Stimulated activated CD8-positive, alpha-beta memory T cell treated with anti-CD3 and anti-CD28 coated beads, Interleukin-4, amount 100 ng/mL, for 4 hours (primary cell): ENCODE measurements around the gene SPON2.

Experiments used
- DNase-seq, 2 donors: peaks; one replicate each; pipeline ENCODE4 v3.0.0-alpha.2; 2020; ENCODE audit warnings: low read depth in 2 of 2, low spot score in 1 of 2

Gene SPON2

DNA sequence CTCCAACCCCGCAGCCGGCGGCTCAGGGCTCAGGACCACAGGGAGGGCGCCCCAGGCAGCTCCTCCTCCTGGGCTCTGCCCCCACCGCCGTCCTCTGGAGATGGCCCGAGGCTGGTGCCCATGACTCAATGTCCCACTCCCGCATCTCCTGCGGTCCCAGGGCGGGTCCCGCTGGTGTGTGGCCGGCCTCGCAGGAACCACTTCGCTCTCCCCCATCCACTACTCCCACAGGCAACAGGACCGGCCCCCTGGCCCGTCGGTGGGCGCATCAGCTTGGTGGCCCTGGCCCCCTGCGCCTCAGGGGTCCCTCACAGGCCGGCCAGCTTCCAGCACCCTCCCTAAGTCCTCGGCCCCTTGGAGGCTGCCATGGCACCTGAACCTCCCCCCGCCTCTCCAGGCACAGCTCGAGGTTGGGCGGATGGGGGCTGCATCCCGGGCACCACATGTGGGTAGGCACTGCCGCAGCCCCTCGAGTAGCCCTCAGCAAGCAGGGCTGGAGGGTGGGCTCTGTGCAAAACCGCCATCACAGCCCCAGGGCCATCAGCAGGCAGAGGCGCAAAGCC, 22.8 kb upstream of the SPON2 start:
- DNase-seq = no peak

GRCh38 chr4:1194010-1194900, 21.9 kb upstream of the SPON2 start:
- no peak for DNase-seq

- no peak for DNase-seq
Measured at GRCh38 chr4:1193206-1194009, 21.0 kb upstream of the SPON2 start.

DNA sequence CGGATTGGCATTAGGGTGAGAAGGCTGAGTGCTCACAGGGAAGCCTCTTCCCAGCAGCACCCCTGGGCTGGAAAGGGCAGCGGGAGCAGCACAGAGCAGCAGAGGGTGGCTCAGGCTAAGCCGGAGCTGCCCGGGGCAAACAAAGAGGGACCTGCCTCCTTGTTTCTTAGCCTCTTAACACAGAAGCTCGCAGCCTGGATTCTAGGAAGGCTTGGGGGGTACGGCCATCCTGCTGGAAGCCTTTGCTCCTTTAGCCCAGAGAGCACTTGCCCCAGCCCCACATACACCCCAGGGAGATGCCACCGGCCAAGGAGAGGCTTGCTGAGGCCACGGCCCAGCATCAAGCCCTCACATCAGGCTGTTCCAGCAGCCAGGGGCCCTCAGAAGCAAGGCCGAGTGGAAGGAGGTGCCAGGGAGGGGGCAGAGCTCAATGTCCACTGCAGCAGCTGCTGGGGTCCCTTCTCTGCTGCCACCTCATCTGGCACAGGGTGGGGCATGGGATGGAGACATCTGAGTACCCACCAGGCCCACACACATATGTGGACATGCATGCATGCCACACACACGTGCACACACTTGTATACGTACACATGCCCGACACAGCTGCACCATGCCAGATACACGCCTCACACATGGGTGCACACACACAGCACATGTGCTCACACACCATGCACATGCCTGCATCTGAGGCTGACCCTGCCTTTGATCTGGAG, 20.3 kb upstream of the SPON2 start:
- DNase-seq = no peak

GRCh38 chr4:1192091-1192492, 19.7 kb upstream of the SPON2 start:
- DNase-seq = no peak

GRCh38 chr4:1191621-1192020, 19.2 kb upstream of the SPON2 start:
- DNase-seq = no peak

GRCh38 chr4:1187182-1187581, 14.8 kb upstream of the SPON2 start:
- no peak for DNase-seq

- no peak for DNase-seq
Measured at GRCh38 chr4:1183985-1184773, 11.8 kb upstream of the SPON2 start.

GRCh38 chr4:1182313-1182712, 9.9 kb upstream of the SPON2 start:
- no peak for DNase-seq

DNA sequence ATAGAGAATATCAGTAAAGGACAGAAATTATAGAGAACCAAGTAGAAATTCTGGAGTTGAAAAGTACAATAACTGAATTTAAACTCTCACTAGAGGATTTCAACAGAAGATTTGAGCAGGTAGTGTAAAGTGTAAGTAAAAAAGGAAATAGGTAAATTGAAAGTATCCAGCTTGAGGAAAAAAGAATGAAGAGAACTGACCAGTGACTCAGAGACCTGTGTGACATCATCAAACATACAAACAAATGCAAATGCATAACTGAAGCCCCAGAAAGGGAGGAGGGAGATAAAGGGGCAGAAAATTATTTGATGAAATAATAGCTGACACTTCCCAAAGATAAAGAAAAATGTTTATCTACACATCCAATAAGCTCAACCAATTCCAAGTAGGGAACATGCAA, 8.3 kb upstream of the SPON2 start:
- no peak for DNase-seq

DNA sequence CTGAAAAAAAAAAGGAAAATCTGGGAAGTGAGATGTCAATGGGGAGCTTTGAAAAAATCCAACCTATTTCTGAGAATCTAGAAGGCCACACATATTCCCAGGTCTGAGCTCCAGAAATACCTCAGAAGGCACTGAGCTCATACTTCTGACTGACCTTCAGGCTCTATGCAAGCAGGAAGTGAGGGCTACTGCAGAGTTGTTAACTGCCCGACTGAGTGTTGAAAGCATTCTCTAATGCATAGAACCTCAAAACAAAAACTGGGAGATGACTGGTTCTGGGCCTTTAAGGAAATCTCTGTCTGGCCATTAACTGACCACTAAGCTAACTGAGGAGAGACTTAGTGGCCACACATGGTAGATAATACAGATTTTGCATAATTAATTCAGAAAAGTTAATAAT, 7.6 kb upstream of the SPON2 start:
- no peak for DNase-seq

GRCh38 chr4:1179089-1179441, 6.7 kb upstream of the SPON2 start:
- no peak for DNase-seq

GRCh38 chr4:1178300-1179088, 6.1 kb upstream of the SPON2 start:
- no peak for DNase-seq

DNA sequence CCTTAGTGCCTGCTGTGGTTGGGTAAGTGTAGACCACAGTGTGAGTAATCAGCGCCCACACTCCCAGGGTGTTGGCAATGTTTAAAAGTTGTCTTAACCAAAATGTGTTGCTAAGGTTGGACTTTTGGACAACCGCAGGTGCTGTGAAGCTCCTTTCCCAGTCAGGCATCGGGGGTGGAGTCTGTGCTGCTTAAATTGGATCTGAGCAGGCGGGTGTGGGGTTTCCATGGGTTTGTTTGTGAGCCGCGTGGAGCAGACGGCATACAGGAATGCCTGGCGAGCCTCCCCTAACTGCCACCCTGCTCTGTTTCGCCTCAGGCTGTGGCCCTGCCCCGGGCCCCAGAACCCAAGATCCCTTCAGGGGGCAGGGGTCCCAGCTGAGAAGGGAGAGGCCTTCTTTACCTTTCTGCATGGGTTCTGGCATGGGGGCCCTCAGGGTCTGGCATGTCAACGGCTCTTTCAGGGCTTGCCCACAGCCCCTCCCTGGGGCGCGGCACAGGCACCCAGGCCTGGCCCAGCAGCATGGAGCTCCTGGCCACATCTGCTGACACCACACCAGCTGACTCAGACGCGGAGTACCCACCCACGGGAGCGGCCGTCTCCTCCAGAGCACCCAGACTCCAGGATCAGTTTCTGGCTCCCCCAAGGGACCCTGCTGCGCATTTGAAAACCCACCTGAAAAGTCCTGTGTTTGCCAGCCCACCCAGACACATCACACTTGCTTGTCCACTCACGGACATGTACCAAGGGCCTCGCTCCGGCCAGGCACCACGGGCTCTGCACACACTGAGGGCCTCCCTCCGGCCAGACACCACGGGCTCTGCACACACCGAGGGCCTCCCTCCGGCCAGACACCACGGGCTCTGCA, 5.1 kb upstream of the SPON2 start:
- DNase-seq = peak in 1 of 2 donors; percentile 66

GRCh38 chr4:1176398-1177273, 4.3 kb upstream of the SPON2 start:
- no peak for DNase-seq

DNA sequence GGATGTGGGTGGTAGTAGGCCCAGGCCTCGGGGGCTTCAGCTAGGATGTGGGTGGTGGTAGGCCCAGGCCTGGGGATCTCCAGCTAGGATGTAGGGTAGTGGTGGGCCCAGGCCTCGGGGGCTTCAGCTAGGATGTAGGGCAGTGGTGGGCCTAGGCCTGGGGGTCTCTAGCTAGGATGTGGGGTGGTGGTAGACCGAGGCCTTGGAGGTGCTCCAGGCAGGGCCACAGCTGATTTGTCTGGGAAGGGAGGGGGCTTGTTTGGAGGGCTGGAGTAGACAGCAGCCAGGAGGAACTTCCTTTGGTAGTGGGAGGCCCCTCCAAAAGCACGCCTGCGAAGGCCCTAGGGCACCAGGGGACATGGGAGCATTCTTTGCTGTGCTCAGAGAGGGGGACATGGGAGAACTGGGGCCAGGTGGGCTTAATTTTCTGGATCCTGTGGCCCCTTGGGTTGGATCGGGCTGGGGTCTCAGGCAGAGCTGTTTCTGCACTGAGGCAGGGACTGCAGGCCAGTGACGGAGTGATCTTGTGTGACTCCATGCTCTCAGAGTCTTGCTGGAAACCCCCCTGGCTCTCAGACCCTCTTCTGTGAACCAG, 3.3 kb upstream of the SPON2 start:
- no peak for DNase-seq

DNA sequence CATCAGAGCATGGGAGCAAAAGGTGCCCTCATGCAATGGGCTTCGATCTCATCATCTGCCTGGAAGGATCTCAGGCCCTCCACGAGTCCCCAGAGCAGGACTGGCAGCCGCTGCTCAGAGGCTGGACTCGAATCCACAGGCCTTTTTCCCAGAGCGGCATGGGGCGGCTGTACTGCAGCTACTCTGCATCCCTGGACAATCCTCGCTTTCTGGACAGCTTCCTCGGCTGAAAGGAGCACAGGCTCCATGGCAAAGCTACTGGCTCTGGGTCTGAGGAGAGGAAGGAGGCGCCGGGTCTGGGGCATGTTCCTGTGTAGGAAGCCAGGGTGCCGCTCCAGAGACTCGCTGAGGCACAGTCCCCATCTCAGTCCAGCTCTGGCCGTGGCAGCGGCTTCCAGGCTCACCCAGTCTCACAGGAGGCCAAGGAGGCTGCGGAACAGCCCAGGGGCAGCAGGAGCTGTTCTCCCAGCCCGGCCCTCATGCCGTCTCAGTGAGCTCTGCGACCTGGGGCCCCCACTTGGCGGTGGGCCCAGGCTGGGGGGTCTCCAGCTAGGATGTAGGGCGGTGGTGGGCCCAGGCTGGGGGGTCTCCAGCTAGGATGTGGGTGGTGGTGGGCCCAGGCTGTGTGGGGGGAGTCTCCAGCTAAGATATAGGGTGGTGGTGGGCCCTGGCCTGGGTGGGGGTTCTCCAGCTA, 2.7 kb upstream of the SPON2 start:
- no peak for DNase-seq
